GM23338 (cell line): ENCODE measurements around the gene RPS25. TPM values are rescaled to one million over a fixed set of nuclear protein-coding genes. Genes with fewer than 3 reads are reported as not detected.

Experiments
- ATAC-seq: fragments of 200-7000 bp; cut with Tn5 transposase; 3 replicates; pipeline ENCODE4 v1.9.1; 2020
- DNase-seq: peaks from one replicate; pipeline ENCODE4 v3.0.0-alpha.2; 2015; ENCODE audit warnings: low spot score
- H2AFZ ChIP-seq: fragments of 200-600 bp; sonication (generic); 2 replicates; pipeline ENCODE4 v1.8.0; 2016; ENCODE audit warnings: antibody characterized with exemption, mild to moderate bottlenecking, moderate library complexity
- H3F3A ChIP-seq: fragments of 200-600 bp; sonication (generic); replicated peaks from 2 replicates; pipeline ENCODE4 v1.8.0; 2017; ENCODE audit warnings: antibody characterized with exemption, mixed run types, low read depth
- H3K27ac ChIP-seq: fragments of 200-600 bp; sonication (generic); 2 replicates; pipeline ENCODE4 v1.6.1; 2016; ENCODE audit warnings: low read depth
- H3K27me3 ChIP-seq: fragments of 200-600 bp; sonication (generic); 2 replicates; pipeline ENCODE4 v1.8.0; 2016; ENCODE audit warnings: mild to moderate bottlenecking, mixed run types, moderate library complexity; ENCODE audit not compliant: insufficient read depth
- H3K36me3 ChIP-seq: fragments of 200-600 bp; sonication (generic); 2 replicates; pipeline ENCODE4 v1.8.0; 2016; ENCODE audit warnings: mild to moderate bottlenecking; ENCODE audit not compliant: insufficient read depth
- H3K4me1 ChIP-seq: fragments of 200-600 bp; sonication (generic); 2 replicates; pipeline ENCODE4 v1.8.0; 2016; ENCODE audit warnings: mild to moderate bottlenecking, moderate library complexity; ENCODE audit not compliant: insufficient read depth
- H3K4me2 ChIP-seq: fragments of 200-600 bp; sonication (generic); 2 replicates; pipeline ENCODE4 v1.7.1; 2017; ENCODE audit warnings: mixed run types
- H3K4me3 ChIP-seq: fragments of 200-600 bp; sonication (generic); 2 replicates; pipeline ENCODE4 v1.6.1; 2016; ENCODE audit warnings: mixed run types
- H3K79me2 ChIP-seq: fragments of 200-600 bp; sonication (generic); replicated peaks from 2 replicates; pipeline ENCODE4 v1.8.0; 2017; ENCODE audit warnings: mild to moderate bottlenecking; ENCODE audit not compliant: insufficient read depth
- H3K9me2 ChIP-seq: fragments of 200-600 bp; sonication (generic); 2 replicates; pipeline ENCODE4 v1.8.0; 2017; ENCODE audit not compliant: insufficient read depth
- H4K20me1 ChIP-seq: fragments of 200-600 bp; sonication (generic); replicated peaks from 2 replicates; pipeline ENCODE4 v1.8.0; 2017; ENCODE audit warnings: mild to moderate bottlenecking; ENCODE audit not compliant: insufficient read depth
- H3K27ac Mint-ChIP-seq: 2 replicates; pipeline ENCODE4 v1.8.0; 2020; ENCODE audit warnings: inconsistent platforms, mild to moderate bottlenecking, moderate library complexity, mixed read lengths
- H3K27me3 Mint-ChIP-seq: 3 replicates; pipeline ENCODE4 v1.8.0; 2022; ENCODE audit warnings: low read depth, mild to moderate bottlenecking, moderate library complexity, mixed read lengths, inconsistent platforms; ENCODE audit not compliant: insufficient read depth, poor library complexity
- H3K36me3 Mint-ChIP-seq: 3 replicates; pipeline ENCODE4 v1.8.0; 2021; ENCODE audit warnings: low read depth, mild to moderate bottlenecking, inconsistent platforms, moderate library complexity, mixed read lengths
- H3K4me1 Mint-ChIP-seq: 3 replicates; pipeline ENCODE4 v1.8.0; 2020; ENCODE audit warnings: mild to moderate bottlenecking, inconsistent platforms, mixed read lengths
- H3K4me3 Mint-ChIP-seq: 3 replicates; pipeline ENCODE4 v1.8.0; 2021; ENCODE audit warnings: moderate library complexity, mild to moderate bottlenecking, inconsistent platforms, mixed read lengths
- H3K9me3 Mint-ChIP-seq: 3 replicates; pipeline ENCODE4 v1.8.0; 2020; ENCODE audit warnings: moderate library complexity, mild to moderate bottlenecking, inconsistent platforms, mixed read lengths
- CREB1 ChIP-seq: fragments of 250-450 bp; sonication (Bioruptor Pico); IDR thresholded peaks from 2 replicates; pipeline ENCODE4 v1.5.0; 2020; ENCODE audit warnings: low read depth, mild to moderate bottlenecking, moderate library complexity
- ETS1 ChIP-seq: IDR thresholded peaks from 2 replicates; pipeline ENCODE4 v1.6.1; 2016; ENCODE audit warnings: antibody characterized with exemption
- EZH2 ChIP-seq: fragments of 200-600 bp; sonication (generic); IDR thresholded peaks from one replicate; pipeline ENCODE4 v1.8.0; 2017; ENCODE audit warnings: antibody characterized with exemption, mild to moderate bottlenecking, low read depth; ENCODE audit not compliant: unreplicated experiment
- EZH2phosphoT487 ChIP-seq: fragments of 200-600 bp; sonication (generic); IDR thresholded peaks from one replicate; pipeline ENCODE4 v1.8.1; 2018; ENCODE audit warnings: antibody characterized with exemption; ENCODE audit not compliant: unreplicated experiment
- JUNB ChIP-seq: IDR thresholded peaks from one replicate; pipeline ENCODE4 v1.6.1; 2016; ENCODE audit warnings: antibody characterized with exemption; ENCODE audit not compliant: unreplicated experiment
- NANOG ChIP-seq: IDR thresholded peaks from 2 replicates; pipeline ENCODE4 v1.6.1; 2016; ENCODE audit warnings: antibody characterized with exemption, borderline replicate concordance
- POLR2AphosphoS5 ChIP-seq: IDR thresholded peaks from 2 replicates; pipeline ENCODE4 v1.6.1; 2016; ENCODE audit warnings: antibody characterized with exemption, low read depth
- REST ChIP-seq: IDR thresholded peaks from one replicate; pipeline ENCODE4 v1.6.1; 2018; ENCODE audit warnings: antibody characterized with exemption; ENCODE audit not compliant: unreplicated experiment
- STAT1 ChIP-seq: IDR thresholded peaks from one replicate; pipeline ENCODE4 v1.6.1; 2016; ENCODE audit warnings: antibody characterized with exemption; ENCODE audit not compliant: unreplicated experiment
- ZNF114 ChIP-seq: fragments of 250-450 bp; sonication (Bioruptor Pico); IDR thresholded peaks from 2 replicates; pipeline ENCODE4 v1.5.0; 2020; ENCODE audit warnings: mild to moderate bottlenecking, moderate library complexity
- ZNF331 ChIP-seq: fragments of 250-450 bp; sonication (Bioruptor Pico); IDR thresholded peaks from 2 replicates; pipeline ENCODE4 v1.5.0; 2020; ENCODE audit warnings: low read depth, mild to moderate bottlenecking, moderate library complexity
- polyA plus RNA-seq: library from polyadenylated mRNA; unstranded; fragments of >200 nt; fragmentation: Nextera tagmentation; extraction: Ambion mirVana; gene quantifications from 2 replicates; pipeline ENCODE4 v1.2.1, GENCODE V29; 2016
- total RNA-seq: library from RNA; depleted of rRNA; stranded (reverse); fragments of >200 nt; shearing (Covaris generic); gene quantifications from 2 replicates; pipeline ENCODE4 v1.2.3, GENCODE V29; 2014
- TF ChIP-seq, protein P1 (sequence below): fragments of 250-450 bp; sonication (Bioruptor Pico); IDR thresholded peaks from 2 replicates; pipeline ENCODE4 v1.5.0; 2020; ENCODE audit warnings: mild to moderate bottlenecking, moderate library complexity
- TF ChIP-seq, protein P2 (sequence below), 2 experiments: fragments of 200-600 bp in 1 of 2; sonication (generic) in 1 of 2; conservative IDR thresholded peaks; 2 replicates each; pipeline versions ENCODE4 v1.5.1 to v1.6.1; 2016 to 2017; ENCODE audit warnings: antibody characterized with exemption in 2 of 2, low read depth in 2 of 2, mild to moderate bottlenecking in 2 of 2, moderate library complexity in 1 of 2

RPS25 gene
- total and polyA plus RNA-seq, 2 experiments from 2014 or later = 1,965 to 3,622 TPM

DNA sequence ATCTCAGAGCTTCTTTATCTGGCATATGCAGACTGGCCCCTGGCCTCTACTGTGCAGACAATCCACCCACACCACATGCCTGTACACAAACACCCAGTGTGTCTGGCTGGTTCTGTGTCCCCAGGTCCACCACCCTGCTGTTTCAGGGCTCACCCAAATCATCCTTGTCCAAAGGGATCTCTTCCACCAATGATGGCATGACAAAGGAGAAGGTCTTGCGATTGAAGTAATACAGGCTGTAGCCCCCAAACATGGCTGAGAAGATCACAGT, 10.9 kb upstream of the RPS25 start:
- Histone ChIP-seq H3K27ac (no peak overlapping the region), H3K9me2 (no peaks in the 10 kb centered on the region), H3K4me2 (peak overlapping the region; percentile 98), H3F3A (peaks cover 31% of the 10 kb centered on the region), H3K4me3 (peak overlapping the region; percentile 91; the same call in 1 of the 2 replicates), H3K36me3 (peaks cover 6% of the 10 kb centered on the region), H3K4me1 (peaks cover 14% of the 10 kb centered on the region), H4K20me1 (peaks cover 7% of the 10 kb centered on the region), H2AFZ (no peak overlapping the region), H3K27me3 (no peaks in the 10 kb centered on the region), H3K79me2 (peaks cover 8% of the 10 kb centered on the region)
- H3K4me1 Mint-ChIP-seq = peaks cover 31% of the 10 kb centered on the region
- H3K36me3 Mint-ChIP-seq = peaks cover 45% of the 10 kb centered on the region
- DNase-seq (no peak), ATAC-seq (no peak)
- H3K27ac Mint-ChIP-seq = peak overlapping the region; percentile 46
- H3K9me3 Mint-ChIP-seq = no peaks in the 10 kb centered on the region; the same call in 2 of the 3 replicates
- peak overlapping the region; percentile 76 for H3K4me3 Mint-ChIP-seq
- peaks cover 27% of the 10 kb centered on the region for H3K27me3 Mint-ChIP-seq
- TF ChIP-seq NANOG = no peak
- TF ChIP-seq REST = no peak
- no peak for TF ChIP-seq ZNF331 (CRISPR knock-in tag)
- no peak for TF ChIP-seq CREB1 (CRISPR knock-in tag)
- no peak for TF ChIP-seq POLR2AphosphoS5
- TF ChIP-seq STAT1 = no peak
- TF ChIP-seq, protein P1, sequence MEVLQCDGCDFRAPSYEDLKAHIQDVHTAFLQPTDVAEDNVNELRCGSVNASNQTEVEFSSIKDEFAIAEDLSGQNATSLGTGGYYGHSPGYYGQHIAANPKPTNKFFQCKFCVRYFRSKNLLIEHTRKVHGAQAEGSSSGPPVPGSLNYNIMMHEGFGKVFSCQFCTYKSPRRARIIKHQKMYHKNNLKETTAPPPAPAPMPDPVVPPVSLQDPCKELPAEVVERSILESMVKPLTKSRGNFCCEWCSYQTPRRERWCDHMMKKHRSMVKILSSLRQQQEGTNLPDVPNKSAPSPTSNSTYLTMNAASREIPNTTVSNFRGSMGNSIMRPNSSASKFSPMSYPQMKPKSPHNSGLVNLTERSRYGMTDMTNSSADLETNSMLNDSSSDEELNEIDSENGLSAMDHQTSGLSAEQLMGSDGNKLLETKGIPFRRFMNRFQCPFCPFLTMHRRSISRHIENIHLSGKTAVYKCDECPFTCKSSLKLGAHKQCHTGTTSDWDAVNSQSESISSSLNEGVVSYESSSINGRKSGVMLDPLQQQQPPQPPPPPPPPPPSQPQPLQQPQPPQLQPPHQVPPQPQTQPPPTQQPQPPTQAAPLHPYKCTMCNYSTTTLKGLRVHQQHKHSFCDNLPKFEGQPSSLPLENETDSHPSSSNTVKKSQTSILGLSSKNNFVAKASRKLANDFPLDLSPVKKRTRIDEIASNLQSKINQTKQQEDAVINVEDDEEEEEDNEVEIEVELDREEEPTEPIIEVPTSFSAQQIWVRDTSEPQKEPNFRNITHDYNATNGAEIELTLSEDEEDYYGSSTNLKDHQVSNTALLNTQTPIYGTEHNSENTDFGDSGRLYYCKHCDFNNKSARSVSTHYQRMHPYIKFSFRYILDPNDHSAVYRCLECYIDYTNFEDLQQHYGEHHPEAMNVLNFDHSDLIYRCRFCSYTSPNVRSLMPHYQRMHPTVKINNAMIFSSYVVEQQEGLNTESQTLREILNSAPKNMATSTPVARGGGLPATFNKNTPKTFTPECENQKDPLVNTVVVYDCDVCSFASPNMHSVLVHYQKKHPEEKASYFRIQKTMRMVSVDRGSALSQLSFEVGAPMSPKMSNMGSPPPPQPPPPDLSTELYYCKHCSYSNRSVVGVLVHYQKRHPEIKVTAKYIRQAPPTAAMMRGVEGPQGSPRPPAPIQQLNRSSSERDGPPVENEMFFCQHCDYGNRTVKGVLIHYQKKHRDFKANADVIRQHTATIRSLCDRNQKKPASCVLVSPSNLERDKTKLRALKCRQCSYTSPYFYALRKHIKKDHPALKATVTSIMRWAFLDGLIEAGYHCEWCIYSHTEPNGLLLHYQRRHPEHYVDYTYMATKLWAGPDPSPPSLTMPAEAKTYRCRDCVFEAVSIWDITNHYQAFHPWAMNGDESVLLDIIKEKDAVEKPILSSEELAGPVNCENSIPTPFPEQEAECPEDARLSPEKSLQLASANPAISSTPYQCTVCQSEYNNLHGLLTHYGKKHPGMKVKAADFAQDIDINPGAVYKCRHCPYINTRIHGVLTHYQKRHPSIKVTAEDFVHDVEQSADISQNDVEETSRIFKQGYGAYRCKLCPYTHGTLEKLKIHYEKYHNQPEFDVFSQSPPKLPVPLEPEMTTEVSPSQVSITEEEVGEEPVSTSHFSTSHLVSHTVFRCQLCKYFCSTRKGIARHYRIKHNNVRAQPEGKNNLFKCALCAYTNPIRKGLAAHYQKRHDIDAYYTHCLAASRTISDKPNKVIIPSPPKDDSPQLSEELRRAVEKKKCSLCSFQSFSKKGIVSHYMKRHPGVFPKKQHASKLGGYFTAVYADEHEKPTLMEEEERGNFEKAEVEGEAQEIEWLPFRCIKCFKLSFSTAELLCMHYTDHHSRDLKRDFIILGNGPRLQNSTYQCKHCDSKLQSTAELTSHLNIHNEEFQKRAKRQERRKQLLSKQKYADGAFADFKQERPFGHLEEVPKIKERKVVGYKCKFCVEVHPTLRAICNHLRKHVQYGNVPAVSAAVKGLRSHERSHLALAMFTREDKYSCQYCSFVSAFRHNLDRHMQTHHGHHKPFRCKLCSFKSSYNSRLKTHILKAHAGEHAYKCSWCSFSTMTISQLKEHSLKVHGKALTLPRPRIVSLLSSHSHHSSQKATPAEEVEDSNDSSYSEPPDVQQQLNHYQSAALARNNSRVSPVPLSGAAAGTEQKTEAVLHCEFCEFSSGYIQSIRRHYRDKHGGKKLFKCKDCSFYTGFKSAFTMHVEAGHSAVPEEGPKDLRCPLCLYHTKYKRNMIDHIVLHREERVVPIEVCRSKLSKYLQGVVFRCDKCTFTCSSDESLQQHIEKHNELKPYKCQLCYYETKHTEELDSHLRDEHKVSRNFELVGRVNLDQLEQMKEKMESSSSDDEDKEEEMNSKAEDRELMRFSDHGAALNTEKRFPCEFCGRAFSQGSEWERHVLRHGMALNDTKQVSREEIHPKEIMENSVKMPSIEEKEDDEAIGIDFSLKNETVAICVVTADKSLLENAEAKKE (CRISPR knock-in tag) = no peak
- TF ChIP-seq EZH2 = no peak
- no peak for TF ChIP-seq ETS1
- TF ChIP-seq, protein P2, sequence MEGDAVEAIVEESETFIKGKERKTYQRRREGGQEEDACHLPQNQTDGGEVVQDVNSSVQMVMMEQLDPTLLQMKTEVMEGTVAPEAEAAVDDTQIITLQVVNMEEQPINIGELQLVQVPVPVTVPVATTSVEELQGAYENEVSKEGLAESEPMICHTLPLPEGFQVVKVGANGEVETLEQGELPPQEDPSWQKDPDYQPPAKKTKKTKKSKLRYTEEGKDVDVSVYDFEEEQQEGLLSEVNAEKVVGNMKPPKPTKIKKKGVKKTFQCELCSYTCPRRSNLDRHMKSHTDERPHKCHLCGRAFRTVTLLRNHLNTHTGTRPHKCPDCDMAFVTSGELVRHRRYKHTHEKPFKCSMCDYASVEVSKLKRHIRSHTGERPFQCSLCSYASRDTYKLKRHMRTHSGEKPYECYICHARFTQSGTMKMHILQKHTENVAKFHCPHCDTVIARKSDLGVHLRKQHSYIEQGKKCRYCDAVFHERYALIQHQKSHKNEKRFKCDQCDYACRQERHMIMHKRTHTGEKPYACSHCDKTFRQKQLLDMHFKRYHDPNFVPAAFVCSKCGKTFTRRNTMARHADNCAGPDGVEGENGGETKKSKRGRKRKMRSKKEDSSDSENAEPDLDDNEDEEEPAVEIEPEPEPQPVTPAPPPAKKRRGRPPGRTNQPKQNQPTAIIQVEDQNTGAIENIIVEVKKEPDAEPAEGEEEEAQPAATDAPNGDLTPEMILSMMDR (conservative IDR thresholded peaks at IDR 0.05; ENCODE audit: low read depth in 2 of 2) = no peak
- no peak for TF ChIP-seq JUNB
- TF ChIP-seq EZH2phosphoT487 = no peak
- no peak for TF ChIP-seq ZNF114 (CRISPR knock-in tag)
